ENCODE measurements around the gene KANK4.

DNA sequence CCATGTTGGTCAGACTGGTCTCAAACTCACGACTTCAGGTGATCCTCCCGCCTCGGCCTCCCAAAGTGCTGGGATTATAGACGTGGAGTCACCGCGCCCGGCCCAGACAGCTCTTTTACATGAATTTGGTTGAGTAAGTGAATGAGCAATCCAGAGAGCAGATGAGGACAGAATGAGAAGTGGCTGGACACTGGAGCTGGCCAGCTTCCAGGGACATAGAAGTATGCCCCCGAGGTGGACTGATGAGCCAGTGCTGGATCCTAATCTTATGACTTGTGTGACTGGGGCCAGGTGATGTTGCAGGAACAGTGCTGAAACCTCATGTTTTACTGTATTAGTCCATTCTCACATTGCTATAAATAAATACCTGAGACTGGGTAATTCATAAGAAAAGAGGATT is 35.9 kb upstream of the KANK4 start:
- no peak for TF ChIP-seq CTCF (IDR thresholded peaks at IDR 0.05)
- TF ChIP-seq POLR2A (IDR thresholded peaks at IDR 0.05) = no peak
